Keratinocyte (primary cell): ENCODE results near the gene TNS4. TPM values are rescaled to one million over a fixed set of nuclear protein-coding genes. Genes with fewer than 3 reads are reported as not detected.

Experiments used
- DNase-seq: peaks from one replicate; pipeline ENCODE4 v3.0.0-alpha.2; 2011; ENCODE audit warnings: low read depth, missing footprints, low spot score
- FAIRE-seq: peaks from 2 replicates; lab custom pipeline; 2011; peaks lifted over from hg19 to GRCh38; lab: Jason Lieb, UNC
- H2AFZ ChIP-seq: 2 replicates; pipeline ENCODE4 v1.6.0; 2012; ENCODE audit warnings: low read length, control low read depth, inconsistent platforms; ENCODE audit not compliant: control insufficient read depth
- H3K27ac ChIP-seq: 2 replicates; pipeline ENCODE4 v1.5.1; 2011; ENCODE audit warnings: low read length; ENCODE audit not compliant: control insufficient read depth, insufficient read depth
- H3K27me3 ChIP-seq: 3 replicates; pipeline ENCODE4 v1.6.0; 2011; ENCODE audit warnings: low read length; ENCODE audit not compliant: control insufficient read depth, insufficient read depth; ENCODE audit errors: extremely low read depth
- H3K36me3 ChIP-seq, 2 experiments: 2 replicates in 1 of 2; 3 replicates in 1 of 2; pipeline ENCODE4 v1.5.1; 2011; ENCODE audit warnings: low read length in 2 of 2, mild to moderate bottlenecking in 1 of 2; ENCODE audit not compliant: control insufficient read depth in 2 of 2, insufficient read depth in 2 of 2; ENCODE audit errors: extremely low read depth in 1 of 2
- H3K4me1 ChIP-seq: 3 replicates; pipeline ENCODE4 v1.5.1; 2011; ENCODE audit warnings: low read length; ENCODE audit not compliant: control insufficient read depth, insufficient read depth; ENCODE audit errors: extremely low read depth
- H3K4me2 ChIP-seq: 3 replicates; pipeline ENCODE4 v1.6.0; 2011; ENCODE audit warnings: low read depth, low read length; ENCODE audit not compliant: control insufficient read depth, insufficient read depth; ENCODE audit errors: extremely low read depth
- H3K4me3 ChIP-seq, 3 experiments: fragments of 200-600 bp in 1 of 3; sonication (generic) in 1 of 3; 2 replicates in 2 of 3; 3 replicates in 1 of 3; pipeline ENCODE4 v1.5.1; 2011 to 2016; ENCODE audit warnings: low read length in 3 of 3, mild to moderate bottlenecking in 3 of 3, control low read depth in 2 of 3, inconsistent platforms in 1 of 3, low read depth in 1 of 3, mixed read lengths in 1 of 3, mixed run types in 1 of 3, moderate library complexity in 1 of 3; ENCODE audit not compliant: control insufficient read depth in 2 of 3, insufficient read depth in 2 of 3; ENCODE audit errors: extremely low read depth in 1 of 3
- H3K79me2 ChIP-seq: 2 replicates; pipeline ENCODE4 v1.6.0; 2012; ENCODE audit warnings: low read length; ENCODE audit not compliant: control insufficient read depth, insufficient read depth
- H3K9ac ChIP-seq: 3 replicates; pipeline ENCODE4 v1.6.0; 2011; ENCODE audit warnings: low read length; ENCODE audit not compliant: control insufficient read depth, insufficient read depth; ENCODE audit errors: extremely low read depth
- H3K9me1 ChIP-seq: 3 replicates; pipeline ENCODE4 v1.6.0; 2011; ENCODE audit warnings: low read length; ENCODE audit not compliant: control insufficient read depth, insufficient read depth; ENCODE audit errors: extremely low read depth
- H3K9me3 ChIP-seq: 2 replicates; pipeline ENCODE4 v1.5.1; 2012; ENCODE audit warnings: low read depth, low read length; ENCODE audit not compliant: control insufficient read depth
- H4K20me1 ChIP-seq: 3 replicates; pipeline ENCODE4 v1.6.0; 2011; ENCODE audit warnings: low read length; ENCODE audit not compliant: control insufficient read depth, insufficient read depth; ENCODE audit errors: extremely low read depth
- CTCF ChIP-seq, 3 experiments: IDR thresholded peaks in 1 of 3; conservative IDR thresholded peaks in 1 of 3; optimal IDR thresholded peaks in 1 of 3; 2 replicates in 2 of 3; 3 replicates in 1 of 3; pipeline versions ENCODE3 to v1.5.1; 2011; ENCODE audit warnings: low read length in 3 of 3, mild to moderate bottlenecking in 3 of 3, moderate library complexity in 2 of 3, control low read depth in 1 of 3, inconsistent platforms in 1 of 3; ENCODE audit not compliant: insufficient read depth in 2 of 3; ENCODE audit errors: extremely low read depth in 1 of 3
- EZH2 ChIP-seq: IDR thresholded peaks from one replicate; pipeline ENCODE4 v1.6.1; 2012; ENCODE audit warnings: inconsistent platforms, mild to moderate bottlenecking, low read length, moderate library complexity
- dilution Hi-C: fragments of 300-500 bp; cut with MboI; formaldehyde crosslinking; loops from one replicate; pipeline ENCODE4 v1.7.0; 2020; ENCODE audit warnings: low sequenced_read_pairs; ENCODE audit not compliant: extremely low pct_ligation_motif_present
- polyA plus RNA-seq, 5 experiments: library from polyadenylated mRNA; depleted of rRNA in 3 of 5; stranded (reverse) in 3 of 5; stranded (forward) in 1 of 5; unstranded in 1 of 5; fragments of >200 nt; gene quantifications; 1 replicate in 1 of 5; 2 replicates in 3 of 5; 3 replicates in 1 of 5; pipeline versions ENCODE4 v1.2.1 to v1.2.3, GENCODE V29; 2011 to 2012; ENCODE audit warnings: missing spikeins in 2 of 5, low read depth in 1 of 5, low replicate concordance in 1 of 5

TNS4 gene
- polyA plus RNA-seq, 1 donor (not counting 4 experiments of a cell fraction or from before 2014, with no cell fraction given) = 160 TPM

- Histone ChIP-seq H3K27ac (peak overlapping the region; percentile 68), H3K36me3 (peaks cover 2 to 3% of the 10 kb centered on the region in 2 experiments), H3K9me1 (no peaks in the 10 kb centered on the region), H3K4me3 (no peak overlapping the region), H3K27me3 (no peaks in the 10 kb centered on the region), H3K9ac (no peak overlapping the region), H3K9me3 (no peaks in the 10 kb centered on the region), H2AFZ (no peak overlapping the region), H3K4me1 (peaks cover 54% of the 10 kb centered on the region), H4K20me1 (no peaks in the 10 kb centered on the region), H3K79me2 (no peaks in the 10 kb centered on the region), H3K4me2 (peak overlapping the region; percentile 1)
- no peak for TF ChIP-seq EZH2
- TF ChIP-seq CTCF (optimal IDR thresholded peaks at IDR 0.05 in 1 of 3, IDR thresholded peaks at IDR 0.05 in 1 of 3, conservative IDR thresholded peaks at IDR 0.05 in 1 of 3; ENCODE audit: extremely low read depth in 1 of 3, insufficient read depth in 2 of 3, low read length in 3 of 3) = no peak
- dilution Hi-C loops = no loop called here
- no peak for FAIRE-seq
- no peak for DNase-seq
These were observed 28.6 kb upstream of the TNS4 start for GRCh38 chr17:40529991-40530390.

DNA sequence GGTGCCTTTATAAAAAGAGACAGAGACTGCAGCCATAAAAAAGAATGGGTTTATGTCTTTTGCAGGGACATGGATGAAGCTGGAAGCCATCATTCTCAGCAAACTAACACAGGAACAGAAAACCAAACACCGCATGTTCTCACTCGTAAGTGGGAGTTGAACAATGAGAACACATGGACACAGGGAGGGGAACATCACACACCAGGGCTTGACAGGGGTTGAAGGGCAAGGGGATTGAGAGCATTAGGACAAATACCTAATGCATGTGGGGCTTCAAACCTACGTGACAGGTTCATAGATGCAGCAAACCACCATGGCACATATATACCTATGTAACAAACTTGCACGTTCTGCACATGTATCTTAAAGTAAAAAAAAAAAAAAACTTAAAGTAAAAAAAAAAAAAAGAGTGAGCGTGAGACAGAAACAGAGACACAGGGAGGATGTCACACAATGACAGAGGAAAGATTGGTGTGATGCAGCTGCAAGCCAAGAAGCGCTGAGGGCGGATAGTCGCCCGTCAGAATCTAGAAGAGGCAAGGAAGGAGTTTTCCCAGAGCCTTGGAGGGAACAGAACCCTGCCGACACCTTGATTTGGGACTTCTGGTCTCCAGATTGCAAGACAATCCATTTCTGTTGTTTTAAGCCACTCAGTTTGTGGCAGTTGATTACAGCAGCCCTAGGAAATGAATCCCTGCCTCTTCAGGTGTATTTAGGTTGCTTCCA, 27.4 kb upstream of the TNS4 start:
- H3K9me1 ChIP-seq = no peaks in the 10 kb centered on the region
- H3K36me3 ChIP-seq = peaks cover 5 to 8% of the 10 kb centered on the region in 2 experiments

More for the DNA sequence above, 27.4 kb upstream of the TNS4 start:
- Histone ChIP-seq H3K4me2 (peak overlapping the region; percentile 24), H2AFZ (no peak overlapping the region), H4K20me1 (no peaks in the 10 kb centered on the region), H3K27ac (peak overlapping the region; percentile 20), H3K79me2 (no peaks in the 10 kb centered on the region), H3K9me3 (no peaks in the 10 kb centered on the region), H3K4me1 (peaks cover 50% of the 10 kb centered on the region), H3K27me3 (no peaks in the 10 kb centered on the region), H3K4me3 (no peak overlapping the region), H3K9ac (no peak overlapping the region)
- TF ChIP-seq EZH2 (no peak), CTCF (optimal IDR thresholded peaks at IDR 0.05 in 1 of 3, IDR thresholded peaks at IDR 0.05 in 1 of 3, conservative IDR thresholded peaks at IDR 0.05 in 1 of 3; ENCODE audit: extremely low read depth in 1 of 3, insufficient read depth in 2 of 3, low read length in 3 of 3) (no peak)
- FAIRE-seq (no peak), DNase-seq (no peak)
- dilution Hi-C loops = no loop called here
